HG03095 (cell line): ENCODE data around the gene WDR33.

Experiments used
- ATAC-seq: cut with Tn5 transposase; IDR thresholded peaks from one replicate; pipeline ENCODE4 v1.9.1; 2021; ENCODE audit warnings: moderate library complexity; ENCODE audit not compliant: unreplicated experiment

Gene WDR33

DNA sequence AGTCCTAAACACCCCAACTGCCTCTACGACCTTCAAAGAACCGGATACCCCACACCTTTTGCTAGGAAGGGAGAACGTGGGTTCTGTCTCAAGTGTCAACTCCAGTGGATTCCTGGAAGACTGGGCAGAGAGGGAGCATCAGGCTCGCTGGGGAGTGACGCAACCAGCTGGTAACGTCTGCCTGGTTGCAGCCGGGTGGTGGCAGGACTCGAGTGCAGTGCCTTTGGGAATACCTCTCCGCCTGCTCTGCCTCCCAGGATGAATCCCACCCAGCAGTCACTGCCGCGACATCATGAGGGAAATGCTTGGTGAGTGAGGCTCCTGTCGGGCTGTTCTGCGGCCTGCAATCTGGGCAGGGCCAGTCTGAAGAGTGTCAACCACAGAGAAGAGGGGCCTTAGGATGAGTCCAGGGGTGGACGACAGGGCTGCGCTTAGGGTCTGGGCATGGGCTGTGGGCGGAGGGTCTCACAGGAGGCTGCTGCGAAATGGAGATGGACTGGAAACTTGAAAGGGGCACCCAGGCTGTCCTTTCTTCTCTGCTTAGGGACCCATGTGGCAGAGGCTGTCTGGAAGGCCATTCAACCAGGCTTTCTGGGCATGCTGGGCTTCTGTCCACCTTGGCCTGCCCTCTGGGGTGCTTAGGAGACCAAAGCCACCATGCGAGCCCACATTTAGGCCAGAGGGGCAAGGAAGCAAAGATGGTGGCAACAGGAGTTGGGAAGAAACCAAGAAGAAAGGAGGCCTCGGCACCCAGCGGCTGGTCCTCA lies 152.1 kb downstream of the WDR33 start:
- no peak for ATAC-seq

DNA sequence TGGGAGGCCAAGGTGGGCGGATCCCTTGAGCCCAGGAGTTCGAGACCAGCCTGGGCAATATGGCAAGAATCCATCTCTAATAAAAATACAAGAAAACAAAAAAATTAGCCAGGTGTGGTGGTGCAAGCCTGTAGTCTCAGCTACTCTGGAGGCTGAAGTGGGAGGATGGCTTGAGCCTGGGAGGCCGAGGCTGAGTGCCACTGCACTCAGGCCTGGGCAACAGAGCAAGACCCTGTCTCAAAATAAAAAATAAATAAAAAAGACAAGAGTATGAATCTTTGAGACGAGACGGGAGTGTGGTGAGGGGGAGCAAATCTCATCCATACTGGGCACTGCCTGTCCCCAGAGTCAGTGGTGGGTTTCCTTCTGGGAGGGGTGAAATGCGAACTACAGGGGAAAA lies 152.8 kb downstream of the WDR33 start:
- ATAC-seq: no peak

DNA sequence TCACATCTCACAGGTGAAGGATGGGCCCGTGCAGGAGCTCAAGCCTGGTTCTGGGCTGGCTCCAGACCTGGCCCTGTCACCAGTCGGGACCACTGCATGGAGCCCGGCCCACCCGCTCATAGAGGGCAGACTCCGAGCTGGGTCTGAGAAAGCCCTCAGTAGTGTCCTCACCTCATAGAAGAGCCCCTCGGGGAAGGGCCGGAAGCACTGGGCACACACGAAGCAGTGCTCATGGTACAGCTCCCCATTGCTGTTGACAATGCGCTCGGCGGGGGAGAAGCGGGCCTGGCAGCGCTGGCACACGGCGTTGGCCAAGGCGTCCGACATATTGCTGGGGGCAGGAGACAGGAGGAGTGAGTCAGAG lies 153.8 kb downstream of the WDR33 start:
- no peak for ATAC-seq

DNA sequence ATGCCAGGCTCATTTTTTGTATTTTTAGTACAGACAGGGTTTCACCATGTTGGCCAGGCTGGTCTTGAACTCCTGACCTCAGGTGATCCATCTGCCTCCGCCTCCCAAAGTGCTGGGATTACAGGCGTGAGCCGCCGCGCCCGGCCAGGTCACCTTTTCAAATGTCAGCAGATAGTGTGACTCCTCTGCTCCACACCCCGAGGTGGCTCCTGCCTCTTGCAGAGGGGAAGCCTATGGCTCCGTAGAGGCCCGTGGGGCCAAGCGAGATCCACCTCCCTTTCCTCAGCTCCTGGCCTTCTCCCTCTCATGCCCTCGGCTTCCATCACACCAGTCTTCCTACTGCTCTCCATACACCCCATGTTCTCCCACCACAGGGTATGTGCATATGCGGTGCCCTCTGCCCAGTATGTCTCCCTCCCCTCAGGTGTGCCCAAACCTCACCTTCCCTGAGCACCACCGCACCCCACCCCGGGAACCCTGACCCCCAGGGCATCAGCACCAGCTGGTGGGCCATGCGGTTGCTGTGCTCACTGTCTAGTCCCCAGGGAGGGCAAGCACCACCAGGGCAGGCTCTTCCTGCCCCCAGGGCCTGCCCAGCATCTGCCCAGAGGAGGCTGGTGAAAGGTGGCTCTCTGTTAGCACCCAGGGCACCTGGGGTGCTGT lies 154.3 kb downstream of the WDR33 start:
- ATAC-seq: no peak

DNA sequence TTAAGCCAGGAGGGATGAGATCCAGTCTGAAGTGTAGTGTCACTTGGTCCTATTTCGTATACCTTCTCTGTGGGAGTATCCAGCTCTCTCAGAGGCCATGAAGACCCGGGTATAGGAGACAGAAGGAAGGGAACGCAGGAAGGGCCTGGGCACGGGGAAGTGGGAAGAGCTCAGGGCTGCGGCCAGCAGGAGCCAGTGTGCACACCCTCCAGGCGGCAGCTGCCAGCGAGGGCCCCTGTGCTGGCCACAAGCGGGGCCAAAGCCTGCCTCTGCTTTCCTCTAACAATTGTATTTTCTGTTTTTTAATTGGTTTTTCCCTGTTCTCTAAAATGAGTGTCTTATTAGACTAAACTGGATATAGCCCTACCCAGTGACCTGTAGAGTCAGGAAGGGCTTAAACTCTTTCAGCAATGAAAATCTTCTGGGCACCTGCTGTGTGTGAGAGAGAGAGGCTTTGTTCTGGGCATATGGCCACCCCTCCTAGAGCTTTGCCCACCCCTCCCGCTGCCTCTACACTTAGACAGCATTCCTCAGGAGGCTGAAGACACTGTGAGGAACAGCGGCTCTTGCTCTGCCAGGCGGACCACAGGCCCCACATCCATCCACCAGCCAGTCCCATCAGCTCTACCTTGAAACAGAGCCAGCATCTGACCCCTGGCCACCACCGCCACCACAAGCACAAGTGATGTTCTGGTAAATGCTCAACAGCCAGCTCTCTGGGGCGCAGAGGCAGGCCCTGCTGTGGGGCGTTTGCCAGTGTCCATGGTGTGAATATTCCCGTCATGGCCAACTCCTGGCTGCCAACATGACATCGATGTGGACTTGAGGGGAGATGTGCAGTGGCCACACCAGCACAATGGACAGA lies 155.5 kb downstream of the WDR33 start:
- ATAC-seq: no peak

DNA sequence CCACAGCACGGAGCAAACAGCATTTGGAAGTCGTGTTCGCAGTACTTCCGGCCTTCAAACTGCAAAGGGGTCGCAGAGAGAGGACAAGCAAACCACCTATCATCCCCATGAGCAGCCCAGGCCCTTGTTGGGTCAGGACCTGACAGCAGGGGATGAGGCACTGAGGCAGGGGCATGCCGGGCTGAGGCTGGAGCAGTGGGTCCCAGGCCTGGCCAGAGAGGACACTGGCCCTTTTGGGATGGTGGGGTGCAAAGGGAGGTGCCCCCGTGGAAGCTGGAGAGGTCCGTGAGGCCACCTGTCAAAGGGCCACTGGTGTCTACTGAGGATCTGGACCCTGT lies 156.2 kb downstream of the WDR33 start:
- ATAC-seq: no peak

DNA sequence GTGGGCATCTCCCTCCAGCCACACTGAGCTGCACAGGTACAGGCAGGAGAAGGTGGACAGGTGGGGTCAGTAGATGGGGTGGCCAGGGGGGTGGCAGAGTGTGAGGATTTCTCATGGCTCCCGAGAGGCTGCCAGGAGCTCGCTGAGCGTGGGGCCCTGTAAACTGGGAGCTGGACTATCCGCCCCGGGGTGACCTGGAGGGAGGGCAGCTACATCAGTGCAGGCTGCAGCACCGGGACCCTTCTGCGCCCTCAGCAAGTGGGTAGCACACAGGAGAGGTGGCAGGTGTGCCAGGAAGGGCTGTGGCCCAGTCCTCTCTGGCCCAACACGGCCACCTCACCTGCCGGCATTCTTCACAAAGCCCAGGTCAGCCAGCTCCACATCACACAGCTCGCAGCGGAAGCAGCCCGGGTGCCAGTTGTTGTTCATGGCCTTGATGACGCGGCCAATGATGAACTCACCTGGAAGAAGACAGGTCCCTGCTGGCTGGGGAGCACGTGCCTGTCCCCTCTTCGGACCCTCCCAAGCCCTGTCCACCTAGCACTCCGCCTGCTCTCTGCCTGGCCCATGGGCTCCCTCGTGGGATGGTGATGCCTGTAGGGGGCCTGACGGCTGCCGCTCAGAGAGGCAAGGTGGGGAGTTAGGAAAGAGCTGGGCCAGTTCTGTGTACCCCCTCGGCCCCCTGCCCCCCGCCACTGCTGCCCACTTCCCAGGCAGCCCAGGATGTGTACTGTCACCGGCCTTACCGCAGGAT lies 156.7 kb downstream of the WDR33 start:
- no peak for ATAC-seq

DNA sequence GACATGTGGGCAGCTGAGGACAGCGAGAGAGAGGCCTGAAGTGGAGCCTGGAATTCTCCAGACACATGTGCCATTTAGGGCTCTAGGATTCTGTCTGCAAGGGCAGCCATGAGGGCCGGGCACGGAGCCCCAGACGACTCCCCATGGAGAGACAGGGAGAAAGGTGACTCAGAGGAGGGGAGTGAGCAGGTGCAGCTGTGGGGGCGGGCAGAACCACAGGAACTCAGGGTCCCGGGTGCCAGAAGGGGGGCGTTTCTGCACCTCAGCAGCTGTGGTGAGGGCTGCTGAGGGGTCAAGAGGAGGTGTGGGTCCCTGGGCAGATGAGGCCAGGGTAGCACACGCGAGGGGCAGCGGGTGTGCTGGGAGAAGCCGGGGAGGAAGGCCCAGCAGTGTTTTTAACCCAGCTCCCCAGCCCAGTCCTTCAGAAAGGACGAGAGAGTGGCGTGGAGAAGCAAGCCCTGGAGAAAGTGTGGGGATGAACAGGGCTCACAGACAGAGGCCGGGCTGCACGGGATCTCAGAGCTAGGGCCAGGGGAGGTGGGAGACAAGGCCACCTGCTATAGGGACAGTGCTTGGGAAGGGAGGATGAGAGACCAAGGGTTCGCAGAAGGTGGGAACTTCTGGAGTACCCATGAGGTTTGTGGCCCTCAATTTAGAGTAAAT lies 157.4 kb downstream of the WDR33 start:
- no peak for ATAC-seq

DNA sequence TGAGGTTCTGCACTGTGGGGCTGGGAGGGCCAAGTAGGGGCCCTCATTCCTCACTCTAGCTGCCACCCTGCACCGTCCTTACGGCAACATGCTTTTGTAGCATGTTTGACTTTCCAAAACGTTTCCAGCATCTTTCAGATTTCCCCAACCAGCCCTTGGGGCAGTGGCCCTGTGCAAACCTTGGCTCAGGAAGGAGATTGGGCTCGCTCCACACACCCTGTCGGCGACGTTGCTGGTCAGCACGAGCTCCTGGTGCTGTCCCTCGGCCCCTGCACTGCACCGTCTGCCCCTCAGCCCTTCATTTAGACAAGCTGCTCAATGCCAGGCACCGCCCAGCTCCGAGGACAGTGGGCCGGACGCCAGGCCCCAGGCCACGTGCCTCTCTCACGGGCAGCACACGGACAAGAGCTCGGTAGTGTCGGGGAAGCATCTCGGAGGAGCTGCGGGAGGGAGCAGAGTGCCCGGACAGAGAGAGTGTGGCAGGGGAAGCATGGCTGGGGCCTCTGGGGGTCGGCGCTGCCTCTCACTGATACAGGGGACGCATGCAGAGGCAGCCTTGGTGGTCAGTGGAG lies 158.1 kb downstream of the WDR33 start:
- ATAC-seq: no peak

DNA sequence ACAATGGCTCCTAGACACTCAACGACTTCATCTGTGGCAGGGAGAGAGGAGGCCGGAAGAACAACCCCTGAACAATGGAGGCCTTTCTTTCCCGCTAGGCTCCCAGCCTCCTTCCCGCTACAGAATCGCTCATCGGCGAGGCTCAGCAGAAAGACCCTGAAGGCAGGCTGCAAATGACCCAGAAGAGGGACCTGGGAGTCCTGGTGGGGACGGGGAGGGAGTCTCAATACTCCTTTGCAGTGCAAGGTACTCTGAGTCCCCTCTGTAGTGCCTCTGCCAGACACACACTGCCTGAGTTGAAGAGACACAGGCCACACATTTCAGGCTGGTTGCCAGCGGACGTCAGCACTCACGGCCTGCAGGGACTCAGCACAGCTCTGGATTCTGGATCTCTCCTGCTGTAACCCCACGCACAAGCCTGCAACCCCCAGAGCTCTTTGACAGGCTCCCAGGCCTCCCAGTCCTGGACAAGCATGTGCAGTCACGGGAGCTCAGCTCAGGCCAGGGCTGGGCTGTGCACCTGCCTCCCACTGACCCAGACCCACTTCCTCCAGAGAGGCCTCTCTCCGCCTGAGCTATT lies 158.9 kb downstream of the WDR33 start:
- ATAC-seq: no peak

DNA sequence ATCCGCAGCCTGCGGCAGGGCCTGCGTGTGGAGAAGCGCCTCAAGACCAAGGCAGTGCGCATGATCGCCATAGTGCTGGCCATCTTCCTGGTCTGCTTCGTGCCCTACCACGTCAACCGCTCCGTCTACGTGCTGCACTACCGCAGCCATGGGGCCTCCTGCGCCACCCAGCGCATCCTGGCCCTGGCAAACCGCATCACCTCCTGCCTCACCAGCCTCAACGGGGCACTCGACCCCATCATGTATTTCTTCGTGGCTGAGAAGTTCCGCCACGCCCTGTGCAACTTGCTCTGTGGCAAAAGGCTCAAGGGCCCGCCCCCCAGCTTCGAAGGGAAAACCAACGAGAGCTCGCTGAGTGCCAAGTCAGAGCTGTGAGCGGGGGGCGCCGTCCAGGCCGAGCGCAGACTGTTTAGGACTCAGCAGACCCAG lies 159.6 kb downstream of the WDR33 start:
- no peak for ATAC-seq
